PC-3 (cell line): ENCODE measurements around the gene CORO2B.

Source experiments
- CTCF ChIP-seq: fragments of 300-600 bp; sonication (generic); conservative IDR thresholded peaks from 2 replicates; pipeline ENCODE4 v1.5.1; 2017; ENCODE audit warnings: antibody characterized with exemption, low read depth, mild to moderate bottlenecking, low read length
- EZH2 ChIP-seq: fragments of 300-600 bp; sonication (generic); IDR thresholded peaks from one replicate; pipeline ENCODE4 v1.6.1; 2017; ENCODE audit warnings: antibody characterized with exemption, mild to moderate bottlenecking, low read length; ENCODE audit not compliant: unreplicated experiment

- no peak for TF ChIP-seq CTCF
- no peak for TF ChIP-seq EZH2
Measured at GRCh38 chr15:68621535-68621934, 42.7 kb downstream of the CORO2B start.
